NCI-H748 (cell line): ENCODE results near the gene NDUFAF5.
A peak's percentile ranks its signal among the peaks of the same experiment; 100 is the strongest.
"Not testable (repeated sequence)": the region's sequence is repeated elsewhere in the genome, so short reads cannot be mapped to it uniquely, and the experiment has no call there.

Source experiments
- DNase-seq: peaks from one replicate; lab custom pipeline; 2025; ENCODE audit not compliant: unreplicated experiment; lab: John Stamatoyannopoulos, UW

NDUFAF5 gene, protein sequence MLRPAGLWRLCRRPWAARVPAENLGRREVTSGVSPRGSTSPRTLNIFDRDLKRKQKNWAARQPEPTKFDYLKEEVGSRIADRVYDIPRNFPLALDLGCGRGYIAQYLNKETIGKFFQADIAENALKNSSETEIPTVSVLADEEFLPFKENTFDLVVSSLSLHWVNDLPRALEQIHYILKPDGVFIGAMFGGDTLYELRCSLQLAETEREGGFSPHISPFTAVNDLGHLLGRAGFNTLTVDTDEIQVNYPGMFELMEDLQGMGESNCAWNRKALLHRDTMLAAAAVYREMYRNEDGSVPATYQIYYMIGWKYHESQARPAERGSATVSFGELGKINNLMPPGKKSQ

GRCh38 chr20:13784893-13785715, at the start of gene NDUFAF5, which contains the start of gene ESF1:
Gene NDUFAF5, plus strand, starts transcription at chr20:13785028. Its CDS starts 41 bp downstream, at chr20:13785069.
Gene ESF1, minus strand, starts transcription at chr20:13784919. Its CDS starts 1,779 bp downstream, at chr20:13783140.
- peak; percentile 100 for DNase-seq

DNA sequence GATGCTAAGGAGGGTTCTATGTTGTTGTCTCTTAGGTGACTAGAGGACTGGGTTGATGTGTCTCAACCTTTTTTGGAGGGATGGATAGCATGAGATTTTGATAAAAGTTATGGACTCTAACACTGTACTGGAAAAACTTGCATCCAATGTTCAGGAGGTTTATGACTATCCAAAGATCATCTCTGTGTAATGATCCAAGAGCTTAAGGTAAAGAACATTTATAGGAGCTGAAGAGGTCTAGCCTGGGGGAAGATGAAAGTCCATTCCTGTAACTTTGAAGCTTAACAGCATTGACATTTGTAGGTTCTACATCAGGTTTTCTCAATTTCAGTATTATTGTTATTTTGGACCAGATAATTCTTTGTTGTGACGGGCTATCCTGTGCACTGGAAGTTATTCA, 49.0 kb upstream of the NDUFAF5 start:
- DNase-seq, result no peak

DNA sequence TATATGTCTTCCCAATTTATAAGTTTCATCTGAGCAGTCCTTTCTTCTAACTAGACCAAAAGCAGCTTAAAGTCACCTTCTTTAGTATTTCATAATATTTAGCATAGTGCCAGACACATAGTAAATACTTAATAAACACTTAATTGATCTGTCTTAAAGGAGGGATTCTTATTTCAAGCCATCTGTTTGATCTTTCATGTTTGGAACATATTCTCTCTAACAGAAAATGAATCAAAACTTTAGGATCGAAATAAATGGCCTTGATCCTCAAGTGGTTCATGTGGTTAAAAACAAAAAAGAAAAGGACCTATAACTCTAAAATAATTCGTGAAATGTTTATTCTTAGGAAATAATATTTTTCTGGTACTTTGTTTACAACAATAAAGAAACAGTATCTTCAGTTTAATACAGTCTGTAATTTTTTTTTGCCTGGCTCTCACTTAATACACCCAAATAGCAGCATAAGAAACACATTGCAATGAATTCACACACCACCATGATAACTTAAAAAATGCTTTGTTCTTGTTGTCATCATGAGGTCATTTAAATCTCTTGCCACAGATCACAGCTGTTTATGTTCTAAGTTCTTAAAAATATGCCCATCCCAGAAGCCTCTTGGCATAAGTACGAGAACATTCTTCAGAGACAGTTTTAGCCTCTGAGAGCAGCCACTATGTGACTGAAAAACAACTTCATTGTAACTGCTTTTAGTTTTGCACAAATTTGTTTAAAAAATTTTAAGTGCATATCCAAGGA, 48.2 kb upstream of the NDUFAF5 start:
- DNase-seq, result no peak

GRCh38 chr20:13738187-13738586, 46.6 kb upstream of the NDUFAF5 start:
- not testable (repeated sequence) for DNase-seq

GRCh38 chr20:13739731-13740649, 44.8 kb upstream of the NDUFAF5 start:
- no peak for DNase-seq

- no peak for DNase-seq
Measured at GRCh38 chr20:13741879-13742278, 42.9 kb upstream of the NDUFAF5 start.

- no peak for DNase-seq
Measured at GRCh38 chr20:13744352-13744751, 40.5 kb upstream of the NDUFAF5 start.

- no peak for DNase-seq
Measured at GRCh38 chr20:13745784-13746183, 39.0 kb upstream of the NDUFAF5 start.

GRCh38 chr20:13749811-13750210, 35.0 kb upstream of the NDUFAF5 start:
- no peak for DNase-seq

DNA sequence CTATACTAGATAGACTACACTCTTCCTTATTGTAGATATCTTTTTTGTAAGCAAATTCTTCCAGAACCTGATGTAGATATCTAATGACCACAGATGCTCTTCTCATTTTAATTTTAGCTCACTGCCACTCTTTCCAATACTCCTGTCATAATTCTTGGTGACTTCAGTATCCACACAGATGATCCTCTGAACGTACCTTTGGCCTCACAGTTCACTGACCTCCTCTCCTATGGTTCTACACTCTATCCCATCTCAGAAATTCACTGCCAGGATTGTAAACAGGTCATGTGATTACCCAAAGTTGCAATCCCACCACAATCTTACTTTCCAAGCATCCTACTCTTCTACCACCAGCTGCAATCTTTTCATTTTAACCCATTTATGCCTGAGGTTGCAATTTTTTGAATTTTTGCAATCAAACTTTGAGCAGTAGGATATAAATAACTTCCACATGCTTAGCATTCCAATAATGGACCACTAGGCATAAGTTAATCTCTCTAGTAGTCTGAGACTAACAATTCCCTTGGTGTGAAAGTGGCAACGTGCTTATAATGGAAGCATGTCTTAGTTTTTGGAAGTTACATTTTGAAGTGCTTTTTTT, 31.3 kb upstream of the NDUFAF5 start:
- DNase-seq, result no peak

- no peak for DNase-seq
Measured at GRCh38 chr20:13755809-13756208, 29.0 kb upstream of the NDUFAF5 start.

DNA sequence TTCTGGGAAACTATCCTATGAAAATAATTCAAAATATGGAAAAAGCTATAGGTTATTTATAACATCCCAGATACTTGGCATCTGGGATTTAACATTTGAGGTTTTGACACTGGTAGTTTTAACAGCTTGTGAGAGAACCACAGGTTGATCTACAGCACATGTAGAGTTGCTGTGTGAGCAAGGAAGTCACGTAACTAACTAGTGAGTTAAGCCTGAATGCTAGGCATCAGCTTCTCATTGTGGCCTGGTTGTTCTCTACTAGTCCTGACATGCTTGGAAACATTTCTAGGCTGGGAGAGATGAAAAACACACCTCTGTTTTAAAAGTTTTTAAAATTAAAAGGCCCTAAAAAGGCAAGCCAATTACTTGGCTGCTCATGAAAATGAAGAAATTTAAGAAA, 28.3 kb upstream of the NDUFAF5 start:
- no peak for DNase-seq

- no peak for DNase-seq
Measured at GRCh38 chr20:13758884-13759283, 25.9 kb upstream of the NDUFAF5 start.

DNA sequence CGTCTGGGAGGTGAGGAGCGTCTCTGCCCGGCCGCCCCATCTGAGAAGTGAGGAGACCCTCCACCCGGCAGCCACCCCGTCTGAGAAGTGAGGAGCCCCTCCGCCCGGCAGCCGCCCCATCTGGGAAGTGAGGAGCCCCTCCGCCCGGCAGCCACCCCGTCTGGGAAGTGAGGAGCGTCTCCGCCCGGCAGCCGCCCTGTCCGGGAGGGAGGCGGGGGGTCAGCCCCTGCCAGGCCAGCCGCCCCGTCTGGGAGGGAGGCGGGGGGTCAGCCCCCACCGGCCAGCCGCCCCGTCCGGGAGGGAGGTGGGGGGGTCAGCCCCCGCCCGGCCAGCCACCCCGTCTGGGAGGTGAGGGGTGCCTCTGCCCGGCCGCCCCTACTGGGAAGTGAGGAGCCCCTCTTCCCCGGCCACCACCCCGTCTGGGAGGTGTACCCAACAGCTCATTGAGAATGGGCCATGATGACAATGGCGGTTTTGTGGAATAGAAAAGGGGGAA, 24.3 kb upstream of the NDUFAF5 start:
- not testable (repeated sequence) for DNase-seq

DNA sequence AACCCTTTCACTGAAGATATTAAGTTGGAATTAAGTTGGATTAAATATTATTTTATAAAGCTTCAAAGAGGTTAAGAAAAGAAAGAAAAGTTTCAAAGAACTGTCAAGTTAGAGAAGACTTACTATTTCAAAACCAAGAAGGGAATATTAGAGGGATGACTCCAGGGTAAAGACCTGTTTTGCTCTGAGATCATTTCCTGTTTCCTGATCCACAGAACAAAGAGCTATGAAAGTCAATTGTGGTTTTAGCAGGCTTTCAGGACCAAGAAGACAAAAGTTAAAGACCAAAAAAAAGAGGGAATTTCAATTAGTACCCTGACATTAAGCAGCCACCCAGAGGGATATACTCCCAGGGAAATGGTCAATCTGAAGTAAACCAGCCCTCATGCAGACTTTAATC, 19.5 kb upstream of the NDUFAF5 start:
- DNase-seq, result no peak

GRCh38 chr20:13765868-13766416, 18.9 kb upstream of the NDUFAF5 start:
- no peak for DNase-seq

DNA sequence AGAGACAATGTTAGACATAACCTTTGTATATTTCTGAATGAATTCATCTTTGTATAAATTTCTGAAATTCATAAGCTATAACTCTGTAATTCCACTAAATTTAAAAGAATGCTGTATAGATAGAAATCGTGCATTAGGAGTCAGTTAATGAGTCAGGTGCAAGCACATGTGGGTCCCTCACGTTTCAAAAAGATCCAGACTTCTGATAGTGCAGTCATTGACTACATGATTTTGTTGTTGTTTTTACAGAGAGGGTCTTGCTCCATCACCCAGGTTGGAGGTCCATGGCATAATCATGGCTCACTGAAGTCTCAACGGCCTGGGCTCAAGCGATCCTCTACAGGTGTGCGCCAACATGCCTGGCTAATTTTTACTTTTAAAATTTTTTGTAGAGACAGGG, 14.7 kb upstream of the NDUFAF5 start:
- no peak for DNase-seq

DNA sequence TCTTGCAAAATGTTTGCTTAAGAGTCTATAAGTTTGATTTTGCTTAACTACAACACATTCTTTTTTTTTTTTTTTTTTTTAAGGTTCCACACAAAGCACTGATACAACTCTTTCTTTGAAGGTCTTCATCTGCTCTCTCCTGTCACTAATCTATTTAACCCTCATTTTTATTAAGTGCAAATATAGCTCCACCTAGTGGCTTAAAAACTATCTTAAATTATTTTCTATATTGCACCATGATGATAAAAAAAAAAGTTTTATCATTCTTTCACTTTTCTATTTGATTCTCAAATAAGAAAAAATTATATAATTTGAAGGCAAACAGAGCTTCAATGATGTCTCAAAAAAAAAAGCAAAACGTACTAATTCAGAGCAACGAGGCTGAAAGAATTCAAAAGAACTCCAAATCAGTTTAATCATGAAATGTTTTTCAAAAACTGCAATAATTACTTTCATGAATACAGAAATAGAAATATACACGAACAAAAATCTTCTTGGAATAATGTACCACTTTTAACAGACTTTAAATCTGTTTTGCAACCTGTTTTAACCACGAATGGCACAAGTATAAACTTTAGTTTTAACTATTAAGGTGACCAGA, 12.9 kb upstream of the NDUFAF5 start:
- DNase-seq, result peak; percentile 66

DNA sequence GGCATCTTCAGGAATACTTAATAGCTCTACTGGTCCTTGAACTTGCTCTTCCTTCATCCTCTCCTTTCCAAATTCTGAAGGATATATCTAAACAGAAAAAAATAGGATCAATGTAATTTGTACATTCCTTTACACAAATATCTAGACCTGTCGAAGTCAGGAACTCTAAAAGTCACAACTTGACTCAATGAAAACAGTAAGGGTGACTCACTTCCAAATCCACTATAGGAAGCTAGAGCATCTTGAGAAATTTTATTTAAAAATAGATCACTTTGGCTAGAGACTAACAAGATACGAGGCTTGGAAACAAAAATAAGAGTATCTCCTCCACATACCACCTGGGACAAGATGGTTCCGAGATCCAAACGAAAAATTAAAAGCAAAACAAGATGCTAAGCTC, 12.3 kb upstream of the NDUFAF5 start:
- DNase-seq, result no peak
